GM06990 (cell line): Measurements from ENCODE around the gene ZNF286A.
"Not testable (repeated sequence)": the region's sequence is repeated elsewhere in the genome, so short reads cannot be mapped to it uniquely, and the experiment has no call there.

Experiments
- DNase-seq: peaks from one replicate; pipeline ENCODE4 v3.0.0-alpha.2; 2011; ENCODE audit not compliant: insufficient read length; ENCODE audit errors: extremely low read depth
- H3K27me3 ChIP-seq: replicated peaks from 2 replicates; pipeline ENCODE4 v1.6.0; 2011; ENCODE audit warnings: low read length; ENCODE audit not compliant: control insufficient read depth, insufficient read depth
- H3K36me3 ChIP-seq: 2 replicates; pipeline ENCODE4 v1.5.1; 2011; ENCODE audit warnings: low read length; ENCODE audit not compliant: control insufficient read depth, insufficient read depth
- H3K4me3 ChIP-seq: replicated peaks from 2 replicates; pipeline ENCODE4 v1.5.1; 2011; ENCODE audit warnings: low read depth, mild to moderate bottlenecking, control low read depth, low read length
- TF ChIP-seq, protein P1 (sequence below): IDR thresholded peaks from 2 replicates; pipeline ENCODE4 v1.5.1; 2011; ENCODE audit warnings: low read length, control low read depth, mild to moderate bottlenecking, inconsistent platforms; ENCODE audit not compliant: insufficient read depth, poor library complexity, severe bottlenecking

Gene ZNF286A

DNA sequence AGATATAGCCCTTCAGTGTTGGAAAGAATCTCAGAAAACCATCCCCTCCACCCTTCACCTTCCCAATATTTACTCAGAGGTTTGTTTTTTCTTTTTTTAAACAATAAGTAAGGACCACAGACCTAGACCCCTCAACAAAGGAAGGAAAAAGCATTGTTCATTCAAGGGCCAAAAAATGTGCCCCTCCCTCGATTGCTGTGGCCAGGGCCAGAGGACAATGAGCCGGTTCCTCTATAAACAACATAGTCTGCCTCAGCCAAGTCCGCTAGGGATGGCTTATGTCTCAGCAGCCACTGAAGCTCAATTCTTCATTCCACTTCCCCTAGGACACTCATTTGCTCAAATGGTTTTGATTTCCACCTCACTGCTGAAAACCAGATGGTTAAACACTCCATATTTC, 39.5 kb upstream of the ZNF286A start:
- DNase-seq = no peak
- TF ChIP-seq, protein P1, sequence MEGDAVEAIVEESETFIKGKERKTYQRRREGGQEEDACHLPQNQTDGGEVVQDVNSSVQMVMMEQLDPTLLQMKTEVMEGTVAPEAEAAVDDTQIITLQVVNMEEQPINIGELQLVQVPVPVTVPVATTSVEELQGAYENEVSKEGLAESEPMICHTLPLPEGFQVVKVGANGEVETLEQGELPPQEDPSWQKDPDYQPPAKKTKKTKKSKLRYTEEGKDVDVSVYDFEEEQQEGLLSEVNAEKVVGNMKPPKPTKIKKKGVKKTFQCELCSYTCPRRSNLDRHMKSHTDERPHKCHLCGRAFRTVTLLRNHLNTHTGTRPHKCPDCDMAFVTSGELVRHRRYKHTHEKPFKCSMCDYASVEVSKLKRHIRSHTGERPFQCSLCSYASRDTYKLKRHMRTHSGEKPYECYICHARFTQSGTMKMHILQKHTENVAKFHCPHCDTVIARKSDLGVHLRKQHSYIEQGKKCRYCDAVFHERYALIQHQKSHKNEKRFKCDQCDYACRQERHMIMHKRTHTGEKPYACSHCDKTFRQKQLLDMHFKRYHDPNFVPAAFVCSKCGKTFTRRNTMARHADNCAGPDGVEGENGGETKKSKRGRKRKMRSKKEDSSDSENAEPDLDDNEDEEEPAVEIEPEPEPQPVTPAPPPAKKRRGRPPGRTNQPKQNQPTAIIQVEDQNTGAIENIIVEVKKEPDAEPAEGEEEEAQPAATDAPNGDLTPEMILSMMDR = no peak
- Histone ChIP-seq H3K4me3 (no peak overlapping the region), H3K36me3 (peaks cover 2% of the 10 kb centered on the region; the same call in 1 of the 2 replicates), H3K27me3 (no peaks in the 10 kb centered on the region)

- no peaks in the 10 kb centered on the region for H3K27me3 ChIP-seq
- TF ChIP-seq, protein P1 = no peak
- H3K36me3 ChIP-seq = peaks cover 2% of the 10 kb centered on the region; the same call in 1 of the 2 replicates
- H3K4me3 ChIP-seq = no peak overlapping the region
- no peak for DNase-seq
Measured at GRCh38 chr17:15662681-15663080, 36.9 kb upstream of the ZNF286A start.

DNA sequence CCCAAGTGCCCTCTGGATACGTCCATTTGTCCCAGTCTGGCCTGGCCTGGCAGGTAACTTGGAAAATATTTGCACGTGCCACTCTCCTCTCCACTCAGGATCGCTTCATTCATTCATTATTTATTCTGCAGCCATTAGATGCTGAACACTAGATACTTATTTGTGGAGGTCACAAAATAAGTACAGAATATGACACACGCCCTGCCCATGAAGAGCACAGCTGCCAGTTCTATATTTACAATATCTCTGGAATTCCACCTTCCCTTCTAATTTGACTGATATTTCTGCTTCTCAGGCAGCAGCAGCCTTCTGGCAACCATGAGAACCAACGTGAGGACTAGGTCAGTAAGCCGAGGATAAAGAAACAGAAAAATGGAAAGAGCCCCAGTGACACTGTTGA, 36.4 kb upstream of the ZNF286A start:
- DNase-seq = no peak

DNA sequence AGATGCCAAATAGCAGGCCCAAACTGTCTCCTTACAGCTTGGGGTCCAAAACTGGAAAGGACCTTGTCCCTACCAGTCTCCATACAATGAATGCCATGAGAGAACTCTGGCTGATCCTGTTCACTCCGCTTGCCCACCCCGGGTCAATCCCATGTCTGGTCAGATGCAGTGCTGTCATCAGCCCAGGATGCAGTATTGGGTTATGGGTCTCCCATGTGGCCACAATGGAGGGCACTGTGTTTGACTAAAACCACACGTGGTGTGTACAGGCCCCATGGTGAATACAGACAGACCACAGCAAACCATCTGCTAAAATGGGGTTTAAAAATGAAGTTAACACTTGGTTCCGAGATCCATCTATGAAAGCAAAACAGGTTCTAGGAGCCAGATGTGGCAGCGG, 35.9 kb upstream of the ZNF286A start:
- TF ChIP-seq, protein P1 = no peak
- Histone ChIP-seq H3K27me3 (no peaks in the 10 kb centered on the region), H3K4me3 (no peak overlapping the region), H3K36me3 (peaks cover 2% of the 10 kb centered on the region; the same call in 1 of the 2 replicates)
- no peak for DNase-seq

More for the DNA sequence above, 36.4 kb upstream of the ZNF286A start:
- Histone ChIP-seq H3K36me3 (peaks cover 2% of the 10 kb centered on the region; the same call in 1 of the 2 replicates), H3K4me3 (no peak overlapping the region), H3K27me3 (no peaks in the 10 kb centered on the region)
- TF ChIP-seq, protein P1 = no peak

DNA sequence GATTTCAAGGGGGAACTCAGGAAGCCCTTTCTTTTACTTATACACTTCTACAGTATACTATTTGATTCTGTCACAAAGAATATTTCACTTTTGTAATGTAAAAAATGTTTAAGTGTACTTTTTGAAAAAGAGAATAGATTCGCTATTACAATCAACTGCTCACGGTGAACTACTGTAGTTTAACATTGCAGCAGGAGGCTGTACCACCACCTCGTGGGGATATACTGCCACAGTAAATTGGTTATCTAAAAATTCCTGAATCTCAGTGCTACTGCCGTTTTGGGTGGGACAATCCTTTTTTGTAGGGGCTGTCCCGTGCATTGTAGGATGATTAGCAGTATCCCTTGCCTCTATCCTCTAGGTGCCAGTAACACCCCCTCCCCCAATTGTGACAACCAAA, 30.0 kb upstream of the ZNF286A start:
- not testable (repeated sequence) for H3K4me3 ChIP-seq, H3K36me3 ChIP-seq, H3K27me3 ChIP-seq, DNase-seq

DNA sequence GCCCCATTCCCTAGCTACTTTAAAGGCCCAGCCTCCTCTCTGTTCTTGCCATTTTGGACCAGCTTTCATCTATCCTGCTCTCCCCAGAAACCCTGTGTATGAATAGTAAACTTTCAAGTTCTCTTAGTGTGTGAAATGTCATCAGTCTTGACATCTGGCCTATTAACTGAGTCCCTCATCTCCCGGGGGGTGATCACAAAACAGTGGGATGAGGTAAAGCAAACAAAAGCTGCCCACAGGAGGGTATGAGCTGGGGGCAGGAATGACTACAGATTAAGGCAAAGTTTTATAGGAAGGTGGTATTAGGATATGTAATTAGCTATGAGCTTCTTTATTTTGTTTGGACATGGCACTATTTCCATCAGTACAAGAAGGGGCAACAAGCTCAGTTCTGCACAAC, 24.9 kb upstream of the ZNF286A start:
- not testable (repeated sequence) for H3K36me3 ChIP-seq, DNase-seq, H3K4me3 ChIP-seq, H3K27me3 ChIP-seq

GRCh38 chr17:15675991-15676390, 23.6 kb upstream of the ZNF286A start:
- H3K27me3 ChIP-seq, H3K36me3 ChIP-seq, DNase-seq, H3K4me3 ChIP-seq: not testable (repeated sequence)

DNA sequence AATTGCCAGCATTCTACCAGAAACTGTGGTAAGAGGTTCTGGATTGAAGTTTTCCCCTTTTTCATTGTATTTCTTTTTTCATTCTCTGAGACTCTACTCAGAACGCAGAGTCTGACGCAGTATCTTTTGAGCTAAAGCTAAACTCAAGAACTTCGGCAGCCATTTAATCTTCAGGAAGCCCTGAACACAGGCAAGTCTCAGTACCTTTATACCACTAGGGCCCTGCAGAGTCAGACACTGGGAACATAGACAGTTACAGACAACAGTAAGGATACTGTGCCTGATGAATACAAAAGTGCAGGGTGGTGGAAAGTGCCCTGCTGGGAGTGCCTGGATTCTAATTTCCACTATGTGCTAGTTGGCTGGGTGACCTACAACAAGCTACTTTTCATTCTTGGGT, 16.4 kb upstream of the ZNF286A start:
- not testable (repeated sequence) for DNase-seq, H3K27me3 ChIP-seq, H3K36me3 ChIP-seq
- peak overlapping the region; percentile 15; the same call in 1 of the 2 replicates for H3K4me3 ChIP-seq
